ENCODE data around the gene MEI4.

The MEI4 gene

GRCh38 chr6:77965449-77965848 is 312.6 kb downstream of the MEI4 start:
- H3K4me2 ChIP-seq (ENCODE audit: low read depth, low read length, poor library complexity, severe bottlenecking) = no peak overlapping the region
- H3K9me3 ChIP-seq (ENCODE audit: insufficient read depth, low read depth, low read length) = 0 out of 2 replicates have a peak, but pooled peaks cover 5% of the 10 kb centered on the region
- H3K4me3 ChIP-seq (ENCODE audit: low read length, poor library complexity, severe bottlenecking) = no peak overlapping the region
- TF ChIP-seq CTCF (conservative IDR thresholded peaks at IDR 0.05; ENCODE audit: low read length) (no peak), EZH2phosphoT487 (IDR thresholded peaks at IDR 0.05; ENCODE audit: borderline replicate concordance) (no peak)
- no peaks in the 10 kb centered on the region for H3K9me2 ChIP-seq (replicated peaks; ENCODE audit: low read depth, low read length)
- no peaks in the 10 kb centered on the region for H3K4me1 ChIP-seq (ENCODE audit: insufficient read depth, low read length, poor library complexity, severe bottlenecking)
- H3K27me3 ChIP-seq (ENCODE audit: insufficient read depth, low read length, poor library complexity, severe bottlenecking) = no peaks in the 10 kb centered on the region
- no peaks in the 10 kb centered on the region for H3K79me2 ChIP-seq (ENCODE audit: insufficient read depth, low read length)
- no peak overlapping the region for H3K9ac ChIP-seq (ENCODE audit: low read depth, low read length, poor library complexity, severe bottlenecking)
- no peak overlapping the region for H2AFZ ChIP-seq (ENCODE audit: low read length)
- H3F3A ChIP-seq (ENCODE audit: low read depth) = no peaks in the 10 kb centered on the region
- no peaks in the 10 kb centered on the region for H3K36me3 ChIP-seq (ENCODE audit: insufficient read depth, low read length)
- H4K20me1 ChIP-seq (ENCODE audit: insufficient read depth, low read length, poor library complexity, severe bottlenecking) = no peaks in the 10 kb centered on the region

- no peaks in the 10 kb centered on the region for H3K27me3 ChIP-seq (ENCODE audit: insufficient read depth, low read length, poor library complexity, severe bottlenecking)
- no peaks in the 10 kb centered on the region for H3K9me3 ChIP-seq (ENCODE audit: insufficient read depth, low read depth, low read length)
- no peaks in the 10 kb centered on the region for H4K20me1 ChIP-seq (ENCODE audit: insufficient read depth, low read length, poor library complexity, severe bottlenecking)
- H3K4me1 ChIP-seq (ENCODE audit: insufficient read depth, low read length, poor library complexity, severe bottlenecking) = no peaks in the 10 kb centered on the region
- TF ChIP-seq CTCF (conservative IDR thresholded peaks at IDR 0.05; ENCODE audit: low read length) (no peak), EZH2phosphoT487 (IDR thresholded peaks at IDR 0.05; ENCODE audit: borderline replicate concordance) (no peak)
- H3F3A ChIP-seq (ENCODE audit: low read depth) = no peaks in the 10 kb centered on the region
- no peak overlapping the region for H2AFZ ChIP-seq (ENCODE audit: low read length)
- no peaks in the 10 kb centered on the region for H3K79me2 ChIP-seq (ENCODE audit: insufficient read depth, low read length)
- no peak overlapping the region for H3K4me2 ChIP-seq (ENCODE audit: low read depth, low read length, poor library complexity, severe bottlenecking)
- H3K36me3 ChIP-seq (ENCODE audit: insufficient read depth, low read length) = no peaks in the 10 kb centered on the region
- no peak overlapping the region for H3K9ac ChIP-seq (ENCODE audit: low read depth, low read length, poor library complexity, severe bottlenecking)
- H3K9me2 ChIP-seq (replicated peaks; ENCODE audit: low read depth, low read length) = no peaks in the 10 kb centered on the region
- H3K4me3 ChIP-seq (ENCODE audit: low read length, poor library complexity, severe bottlenecking) = no peak overlapping the region
Measured at GRCh38 chr6:77972334-77972733, 319.5 kb downstream of the MEI4 start.
